DMS114 treated with DMSO at 0.1 percent for 48 hours (cell line): ENCODE data around the gene TTC39B.
A peak's percentile ranks its signal among the peaks of the same experiment; 100 is the strongest.

Source experiments
- DNase-seq: peaks from one replicate; lab custom pipeline; 2025; ENCODE audit not compliant: unreplicated experiment; lab: John Stamatoyannopoulos, UW

The TTC39B gene

GRCh38 chr9:15182101-15182551 lies 124.9 kb downstream of the TTC39B start:
- DNase-seq: no peak

GRCh38 chr9:15180124-15180523 lies 126.9 kb downstream of the TTC39B start:
- no peak for DNase-seq

- DNase-seq: no peak
Measured at GRCh38 chr9:15178631-15179030, 128.4 kb downstream of the TTC39B start.

GRCh38 chr9:15176836-15177235 lies 130.2 kb downstream of the TTC39B start:
- DNase-seq: no peak

GRCh38 chr9:15163931-15164330 lies 143.1 kb downstream of the TTC39B start:
- DNase-seq: no peak

- no peak for DNase-seq
Measured at GRCh38 chr9:15161753-15162152, 145.3 kb downstream of the TTC39B start.

GRCh38 chr9:15160673-15161072 lies 146.3 kb downstream of the TTC39B start:
- DNase-seq: no peak

GRCh38 chr9:15158064-15158463 lies 149.0 kb downstream of the TTC39B start:
- DNase-seq: no peak

GRCh38 chr9:15157381-15157780 lies 149.6 kb downstream of the TTC39B start:
- no peak for DNase-seq

GRCh38 chr9:15156241-15156640 lies 150.8 kb downstream of the TTC39B start:
- DNase-seq: no peak

GRCh38 chr9:15155826-15156225 lies 151.2 kb downstream of the TTC39B start:
- no peak for DNase-seq

- DNase-seq: no peak
Measured at GRCh38 chr9:15155323-15155722, 151.7 kb downstream of the TTC39B start.

GRCh38 chr9:15154677-15155076 lies 152.3 kb downstream of the TTC39B start:
- no peak for DNase-seq

GRCh38 chr9:15153961-15154360 lies 153.1 kb downstream of the TTC39B start:
- no peak for DNase-seq

- no peak for DNase-seq
Measured at GRCh38 chr9:15150939-15151338, 156.1 kb downstream of the TTC39B start.

- no peak for DNase-seq
Measured at GRCh38 chr9:15149450-15149849, 157.6 kb downstream of the TTC39B start.

GRCh38 chr9:15146268-15146700 lies 160.7 kb downstream of the TTC39B start:
- no peak for DNase-seq

GRCh38 chr9:15144622-15145061 lies 162.4 kb downstream of the TTC39B start:
- DNase-seq: no peak

- DNase-seq: peak; percentile 26
Measured at GRCh38 chr9:15142878-15143534, 164.0 kb downstream of the TTC39B start.

- no peak for DNase-seq
Measured at GRCh38 chr9:15140051-15140450, 167.0 kb downstream of the TTC39B start.

GRCh38 chr9:15139469-15139868 lies 167.5 kb downstream of the TTC39B start:
- no peak for DNase-seq

GRCh38 chr9:15138357-15138686 lies 168.7 kb downstream of the TTC39B start:
- no peak for DNase-seq

- no peak for DNase-seq
Measured at GRCh38 chr9:15137658-15138356, 169.2 kb downstream of the TTC39B start.
